GM12878 (cell line): ENCODE measurements around the gene PAPPA. TPM values are rescaled to one million over a fixed set of nuclear protein-coding genes. Genes with fewer than 3 reads are reported as not detected.

Experiments
- ATAC-seq: fragments of 200-7000 bp; cut with Tn5 transposase; 3 replicates; pipeline ENCODE4 v1.9.1; 2020; ENCODE audit warnings: mild to moderate bottlenecking, moderate library complexity
- BruUV-seq: library from RNA; stranded (reverse); fragments of 400-500 nt; replicated peaks from 2 replicates; lab custom pipeline; 2021; lab: Mats Ljungman, UMichigan
- CTCF ChIA-PET: fragments of 300-600 bp; sonication (Branson Sonifier 250); formaldehyde crosslinking; extraction: SDS; loops from one replicate; lab custom pipeline; 2021; ENCODE audit warnings: inconsistent platforms; lab: Yijun Ruan, JAX
- POLR2A ChIA-PET: fragments of 350-600 bp; formaldehyde crosslinking; extraction: SDS; loops from one replicate; lab custom pipeline; 2021; ENCODE audit warnings: inconsistent platforms; lab: Charles Lee
- RAD21 ChIA-PET: fragments of 300-600 bp; sonication (Branson Sonifier 250); formaldehyde crosslinking; loops from one replicate; lab custom pipeline; 2023; ENCODE audit warnings: antibody characterized with exemption; ENCODE audit not compliant: unreplicated experiment; lab: Charles Lee
- SMC1A ChIA-PET: fragments of 300-600 bp; sonication (Branson Sonifier 250); formaldehyde crosslinking; loops from one replicate; lab custom pipeline; 2023; ENCODE audit not compliant: unreplicated experiment, uncharacterized antibody; lab: Charles Lee
- DNase-seq: peaks from one replicate; pipeline ENCODE4 v3.0.0-alpha.2; 2011; ENCODE audit warnings: low read depth, low spot score
- FAIRE-seq: peaks from 3 replicates; lab custom pipeline; 2011; peaks lifted over from hg19 to GRCh38; lab: Jason Lieb, UNC
- H2AFZ ChIP-seq: 2 replicates; pipeline ENCODE4 v1.6.0; 2011; ENCODE audit warnings: low read depth, low read length, control low read depth; ENCODE audit not compliant: control insufficient read depth
- H3K27ac ChIP-seq: 2 replicates; pipeline ENCODE4 v1.5.1; 2011; ENCODE audit warnings: control low read depth; ENCODE audit not compliant: control insufficient read depth, insufficient read depth
- H3K27me3 ChIP-seq, 2 experiments: replicated peaks in 1 of 2; 2 replicates each; pipeline versions ENCODE4 v1.6.0 to v1.6.1; 2011; ENCODE audit warnings: low read length in 1 of 2; ENCODE audit not compliant: control insufficient read depth in 2 of 2, insufficient read depth in 2 of 2
- H3K36me3 ChIP-seq, 2 experiments: 2 replicates each; pipeline ENCODE4 v1.5.1; 2011; ENCODE audit warnings: low read length in 1 of 2; ENCODE audit not compliant: control insufficient read depth in 2 of 2, insufficient read depth in 2 of 2
- H3K4me1 ChIP-seq: 2 replicates; pipeline ENCODE4 v1.6.1; 2011; ENCODE audit warnings: mild to moderate bottlenecking, low read length, moderate library complexity, mixed read lengths; ENCODE audit not compliant: control insufficient read depth, insufficient read depth
- H3K4me2 ChIP-seq: 2 replicates; pipeline ENCODE4 v1.6.0; 2011; ENCODE audit warnings: control low read depth; ENCODE audit not compliant: control insufficient read depth, insufficient read depth
- H3K4me3 ChIP-seq: fragments of 200-600 bp; sonication (generic); 2 replicates; pipeline ENCODE4 v1.5.1; 2016
- H3K79me2 ChIP-seq: 2 replicates; pipeline ENCODE4 v1.6.0; 2011; ENCODE audit warnings: low read length; ENCODE audit not compliant: control insufficient read depth, insufficient read depth
- H3K9ac ChIP-seq: 2 replicates; pipeline ENCODE4 v1.8.0; 2011; ENCODE audit warnings: low read length, control low read depth, mixed read lengths; ENCODE audit not compliant: control insufficient read depth, insufficient read depth
- H3K9me3 ChIP-seq: replicated peaks from 3 replicates; pipeline ENCODE4 v1.5.1; 2011; ENCODE audit warnings: mild to moderate bottlenecking, low read length; ENCODE audit not compliant: control insufficient read depth, insufficient read depth
- H4K20me1 ChIP-seq: 2 replicates; pipeline ENCODE4 v1.6.0; 2011; ENCODE audit not compliant: control insufficient read depth, insufficient read depth
- JUND ChIP-seq: IDR thresholded peaks from 2 replicates; pipeline ENCODE4 v1.6.1; 2012; ENCODE audit warnings: low read depth, mild to moderate bottlenecking, low read length, improper control_type of control experiment, moderate library complexity
- MYB ChIP-seq: fragments of 150-350 bp; IDR thresholded peaks from 2 replicates; pipeline ENCODE4 v1.6.1; 2014; ENCODE audit warnings: mild to moderate bottlenecking, low read depth, low read length, borderline replicate concordance
- PAX5 ChIP-seq: IDR thresholded peaks from 2 replicates; pipeline ENCODE4 v1.6.1; 2011; ENCODE audit warnings: low read depth, low read length, borderline replicate concordance
- SMAD1 ChIP-seq: fragments of 450-650 bp; IDR thresholded peaks from 2 replicates; pipeline ENCODE4 v1.6.1; 2018; ENCODE audit warnings: mild to moderate bottlenecking, low read depth; ENCODE audit not compliant: partially characterized antibody
- WGBS: methylation state at CpG from one replicate; pipeline ENCODE4 v1.1.6; 2016; ENCODE audit warnings: low lambda C conversion rate; ENCODE audit not compliant: insufficient replicate concordance, insufficient coverage; ENCODE audit errors: missing lambda C conversion rate; 5-methylcytosine and 5-hydroxymethylcytosine counted together
- in situ Hi-C: fragments of 300-500 bp; cut with MboI; formaldehyde crosslinking; loops from 9 replicates; pipeline ENCODE4 v1.14.3; 2018; ENCODE audit warnings: mixed read lengths
- intact Hi-C: fragments of 100-400 bp; cut with micrococcal nuclease; formaldehyde crosslinking; loops from one replicate; pipeline ENCODE4 v1.14.2; 2022; ENCODE audit not compliant: unreplicated experiment
- polyA plus RNA-seq, 11 experiments: library from polyadenylated mRNA; depleted of rRNA in 4 of 11; unstranded in 6 of 11; stranded (reverse) in 5 of 11; fragments of >200 nt; fragmentation: Nextera tagmentation in 4 of 11; fragmentation: Illumina TruSeq in 1 of 11; extraction: Ambion mirVana in 4 of 11; extraction: Trizol in 1 of 11; gene quantifications; 1 replicate in 1 of 11; 2 replicates in 10 of 11; pipeline versions ENCODE4 v1.2.1 to v1.2.3, GENCODE V29; 2011 to 2016; ENCODE audit warnings: inconsistent platforms in 2 of 11, missing spikeins in 2 of 11, low read depth in 1 of 11
- total RNA-seq, 4 experiments: library from RNA; depleted of rRNA in 3 of 4; stranded (reverse); fragments of >200 nt in 3 of 4; fragmentation: Illumina TruSeq in 1 of 4; extraction: Trizol in 1 of 4; gene quantifications; 2 replicates each; pipeline versions ENCODE4 v1.2.1 to v1.2.3, GENCODE V29; 2013 to 2021
- TF ChIP-seq, protein P1 (sequence below): fragments of 450-650 bp; IDR thresholded peaks from 2 replicates; pipeline ENCODE4 v1.6.1; 2018; ENCODE audit warnings: borderline replicate concordance, mild to moderate bottlenecking; ENCODE audit not compliant: partially characterized antibody
- TF ChIP-seq, protein P2 (sequence below): fragments of 450-650 bp; IDR thresholded peaks from 2 replicates; pipeline ENCODE4 v1.6.1; 2017; ENCODE audit warnings: mild to moderate bottlenecking

The PAPPA gene
- total and polyA plus RNA-seq, 10 of the 15 experiments (the other 5 are each of a cell fraction or from before 2014, with no cell fraction given), result under 0.01 to 0.19 (median 0.02) TPM; not detected in 4

DNA sequence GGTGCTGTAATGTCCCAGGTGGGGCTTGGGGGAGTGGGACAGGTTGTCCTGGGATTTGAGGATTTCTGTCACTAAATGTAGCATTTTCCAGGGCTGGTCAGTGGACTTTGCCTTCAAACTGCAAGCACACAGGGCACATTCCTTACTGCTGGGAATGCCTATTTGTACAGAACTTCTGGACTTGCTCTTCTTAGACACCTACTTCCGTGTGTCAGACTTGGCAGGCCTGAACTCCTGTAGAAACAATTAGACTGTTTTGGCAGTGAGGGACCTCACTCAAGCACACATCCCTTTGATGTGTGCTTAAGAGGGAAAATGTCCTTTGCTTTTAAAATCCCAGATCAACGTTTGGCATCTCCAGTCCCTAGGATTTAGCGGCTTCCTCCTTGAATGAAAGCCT is 192.2 kb downstream of the PAPPA start:
- FAIRE-seq, result no peak
- 0 out of 4 replicates have a peak, but pooled peaks cover 0 to 2% of the 10 kb centered on the region in 2 experiments for H3K27me3 ChIP-seq
- no peaks in the 10 kb centered on the region for H3K79me2 ChIP-seq
- DNase-seq, result no peak
- TF ChIP-seq, protein P1, sequence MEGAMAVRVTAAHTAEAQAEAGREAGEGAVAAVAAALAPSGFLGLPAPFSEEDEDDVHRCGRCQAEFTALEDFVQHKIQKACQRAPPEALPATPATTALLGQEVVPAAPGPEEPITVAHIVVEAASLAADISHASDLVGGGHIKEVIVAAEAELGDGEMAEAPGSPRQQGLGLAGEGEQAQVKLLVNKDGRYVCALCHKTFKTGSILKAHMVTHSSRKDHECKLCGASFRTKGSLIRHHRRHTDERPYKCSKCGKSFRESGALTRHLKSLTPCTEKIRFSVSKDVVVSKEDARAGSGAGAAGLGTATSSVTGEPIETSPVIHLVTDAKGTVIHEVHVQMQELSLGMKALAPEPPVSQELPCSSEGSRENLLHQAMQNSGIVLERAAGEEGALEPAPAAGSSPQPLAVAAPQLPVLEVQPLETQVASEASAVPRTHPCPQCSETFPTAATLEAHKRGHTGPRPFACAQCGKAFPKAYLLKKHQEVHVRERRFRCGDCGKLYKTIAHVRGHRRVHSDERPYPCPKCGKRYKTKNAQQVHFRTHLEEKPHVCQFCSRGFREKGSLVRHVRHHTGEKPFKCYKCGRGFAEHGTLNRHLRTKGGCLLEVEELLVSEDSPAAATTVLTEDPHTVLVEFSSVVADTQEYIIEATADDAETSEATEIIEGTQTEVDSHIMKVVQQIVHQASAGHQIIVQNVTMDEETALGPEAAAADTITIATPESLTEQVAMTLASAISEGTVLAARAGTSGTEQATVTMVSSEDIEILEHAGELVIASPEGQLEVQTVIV, result no peak
- TF ChIP-seq JUND (no peak), SMAD1 (no peak), PAX5 (no peak), MYB (no peak)
- TF ChIP-seq, protein P2, sequence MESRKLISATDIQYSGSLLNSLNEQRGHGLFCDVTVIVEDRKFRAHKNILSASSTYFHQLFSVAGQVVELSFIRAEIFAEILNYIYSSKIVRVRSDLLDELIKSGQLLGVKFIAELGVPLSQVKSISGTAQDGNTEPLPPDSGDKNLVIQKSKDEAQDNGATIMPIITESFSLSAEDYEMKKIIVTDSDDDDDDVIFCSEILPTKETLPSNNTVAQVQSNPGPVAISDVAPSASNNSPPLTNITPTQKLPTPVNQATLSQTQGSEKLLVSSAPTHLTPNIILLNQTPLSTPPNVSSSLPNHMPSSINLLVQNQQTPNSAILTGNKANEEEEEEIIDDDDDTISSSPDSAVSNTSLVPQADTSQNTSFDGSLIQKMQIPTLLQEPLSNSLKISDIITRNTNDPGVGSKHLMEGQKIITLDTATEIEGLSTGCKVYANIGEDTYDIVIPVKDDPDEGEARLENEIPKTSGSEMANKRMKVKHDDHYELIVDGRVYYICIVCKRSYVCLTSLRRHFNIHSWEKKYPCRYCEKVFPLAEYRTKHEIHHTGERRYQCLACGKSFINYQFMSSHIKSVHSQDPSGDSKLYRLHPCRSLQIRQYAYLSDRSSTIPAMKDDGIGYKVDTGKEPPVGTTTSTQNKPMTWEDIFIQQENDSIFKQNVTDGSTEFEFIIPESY, result no peak
- ChIA-PET RAD21 (no interaction called here), SMC1A (no interaction called here), CTCF (no interaction called here), POLR2A (no interaction called here)
- no peaks in the 10 kb centered on the region for H3K9me3 ChIP-seq
- no peak overlapping the region for H3K4me3 ChIP-seq
- no peak for ATAC-seq
- no peaks in the 10 kb centered on the region for H4K20me1 ChIP-seq
- no peak overlapping the region for H3K27ac ChIP-seq
- no TSS peak for BruUV-seq
- intact Hi-C loops, result no loop called here
- no peaks in the 10 kb centered on the region for H3K4me1 ChIP-seq
- no peak overlapping the region for H3K9ac ChIP-seq
- no peak overlapping the region for H2AFZ ChIP-seq
- in situ Hi-C loops, result no loop called here
- H3K4me2 ChIP-seq, result no peak overlapping the region
- 9% methylated on average over 3 of the region's 3 CpGs for WGBS
- H3K36me3 ChIP-seq, result no peaks in the 10 kb centered on the region
